ENCODE measurements around the gene PIEZO1.

PIEZO1 gene

DNA sequence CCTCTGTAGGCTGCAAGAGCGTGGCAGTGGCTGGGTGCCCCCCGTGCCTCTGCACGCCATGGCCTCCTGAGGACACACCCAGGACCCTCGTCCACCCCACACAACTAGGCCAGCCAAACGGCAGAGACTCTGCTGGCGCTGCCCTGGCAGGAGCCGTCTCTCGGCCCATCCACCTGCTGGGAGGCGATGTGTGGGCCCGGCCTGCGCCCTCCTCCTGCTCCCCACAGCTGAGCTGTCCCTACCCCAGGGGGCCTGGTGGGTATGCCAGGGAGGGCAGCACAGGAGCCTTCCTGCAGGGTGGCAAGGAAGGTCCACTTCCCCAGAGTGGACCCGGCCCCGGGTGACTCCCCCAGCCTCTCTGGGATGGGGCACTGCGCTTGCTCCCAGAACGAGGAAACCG lies 85.8 kb downstream of the PIEZO1 start:
- DNase-seq = no peak

DNA sequence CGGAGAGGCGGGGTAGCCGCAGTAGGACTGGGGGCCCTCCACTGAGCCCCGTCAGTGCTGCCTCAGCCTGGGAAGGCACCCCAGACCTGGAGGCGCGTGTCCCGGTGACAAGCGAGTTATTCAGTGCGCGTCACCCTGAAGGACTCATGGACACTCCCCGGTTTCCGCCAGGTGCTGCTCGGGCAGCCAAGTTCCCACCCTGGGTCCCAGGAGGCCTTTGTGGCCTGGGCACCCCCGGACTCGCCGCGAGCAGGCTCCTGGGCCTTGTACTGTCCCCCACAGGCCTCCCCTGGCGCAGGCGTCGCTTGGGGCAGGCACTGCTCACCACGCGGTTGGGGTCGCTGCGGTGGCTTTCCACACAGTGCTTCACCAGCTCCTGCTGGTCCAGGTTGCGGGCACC lies 86.4 kb downstream of the PIEZO1 start:
- no peak for DNase-seq

DNA sequence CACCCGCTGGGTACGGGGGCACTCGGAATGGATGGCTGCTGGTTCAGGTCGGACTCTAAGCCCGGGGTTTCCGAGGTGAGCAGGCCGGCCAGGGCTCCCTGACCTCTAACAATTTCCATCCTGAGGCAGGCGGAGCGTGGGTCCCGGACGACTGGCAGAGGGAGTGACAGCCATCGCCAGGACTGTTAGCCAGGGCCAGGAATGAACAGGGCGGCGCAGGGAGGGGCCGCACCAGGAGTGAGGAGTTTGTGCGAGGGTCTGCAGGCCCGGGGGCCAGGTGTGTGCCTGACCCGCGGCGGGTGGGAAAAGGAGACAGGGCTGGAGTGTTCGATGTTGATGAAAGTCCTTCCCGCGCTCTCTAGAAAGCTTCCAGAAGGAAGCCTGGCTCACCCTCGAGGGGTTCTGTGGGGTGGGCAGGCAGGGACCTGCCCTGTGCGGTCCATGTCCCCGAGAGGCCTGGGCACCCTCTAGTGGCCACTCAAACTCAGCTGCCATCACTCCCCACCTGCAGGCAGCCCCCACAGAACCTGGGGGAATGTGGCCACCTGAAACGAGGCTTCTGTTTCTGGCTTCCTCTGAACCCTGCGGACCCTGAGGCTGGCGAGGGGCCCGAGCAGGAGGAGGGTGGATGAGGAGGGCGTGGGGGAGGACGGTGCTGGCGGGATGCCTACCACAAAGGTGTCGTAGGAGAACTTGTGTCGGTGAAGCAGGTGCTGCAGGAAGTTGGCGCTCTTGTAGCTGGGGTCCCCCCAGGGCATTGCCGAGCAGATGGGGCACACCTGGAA lies 87.0 kb downstream of the PIEZO1 start:
- no peak for DNase-seq

DNA sequence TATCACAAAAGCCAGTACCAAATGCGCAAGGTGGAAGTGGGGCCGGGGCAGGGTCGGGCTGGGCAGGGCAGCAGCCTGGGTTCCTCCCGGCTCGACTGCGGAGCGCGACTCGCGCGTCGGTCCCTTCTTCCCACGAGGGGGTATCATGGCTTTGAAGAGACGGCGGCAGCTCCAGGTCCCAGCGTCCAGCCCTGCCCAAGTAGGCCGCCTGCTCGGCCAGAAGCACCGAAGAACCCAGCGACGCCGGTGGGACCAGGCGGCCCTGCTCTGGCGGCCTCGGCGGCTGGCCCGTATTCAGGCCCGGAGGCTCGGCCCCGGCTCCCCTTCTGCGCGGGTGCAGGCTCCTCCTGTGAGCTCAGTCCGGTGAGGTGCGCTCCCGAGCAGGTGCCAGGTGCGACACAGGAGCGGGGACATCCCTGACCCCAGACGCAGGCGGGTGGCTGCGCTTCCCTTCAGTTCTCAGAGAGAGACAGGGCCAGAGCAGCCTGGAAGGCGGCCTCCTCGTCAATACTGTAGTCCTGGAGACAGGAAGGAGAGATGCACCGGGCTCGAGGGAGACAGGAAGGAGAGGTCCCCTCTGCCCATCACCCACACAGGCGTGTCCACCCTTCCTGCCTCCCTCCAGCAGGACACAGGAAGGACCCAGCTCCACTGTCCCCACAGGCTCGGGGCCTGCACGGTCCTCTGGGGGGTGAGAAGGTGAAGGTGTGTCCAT lies 87.7 kb downstream of the PIEZO1 start:
- no peak for DNase-seq

DNA sequence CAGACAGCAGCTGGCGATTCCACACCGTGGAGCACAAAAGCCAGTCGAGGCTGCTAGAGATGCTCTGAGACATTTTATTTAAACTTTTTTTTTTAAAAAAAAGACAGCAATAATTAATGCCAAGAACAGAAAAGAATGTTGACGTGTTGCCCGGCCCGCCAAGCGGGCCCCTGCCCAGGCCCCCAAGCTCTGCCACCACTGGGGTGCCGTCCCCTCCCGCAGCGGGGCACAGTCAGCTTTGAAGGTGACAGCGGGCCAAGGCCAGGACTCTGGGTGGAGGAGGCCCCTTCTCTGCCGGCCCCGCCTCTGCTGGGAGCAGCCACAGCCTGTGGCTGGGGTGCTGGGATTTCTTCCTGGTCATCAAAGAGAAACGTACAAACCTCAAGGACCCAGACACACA lies 88.6 kb downstream of the PIEZO1 start:
- no peak for DNase-seq

DNA sequence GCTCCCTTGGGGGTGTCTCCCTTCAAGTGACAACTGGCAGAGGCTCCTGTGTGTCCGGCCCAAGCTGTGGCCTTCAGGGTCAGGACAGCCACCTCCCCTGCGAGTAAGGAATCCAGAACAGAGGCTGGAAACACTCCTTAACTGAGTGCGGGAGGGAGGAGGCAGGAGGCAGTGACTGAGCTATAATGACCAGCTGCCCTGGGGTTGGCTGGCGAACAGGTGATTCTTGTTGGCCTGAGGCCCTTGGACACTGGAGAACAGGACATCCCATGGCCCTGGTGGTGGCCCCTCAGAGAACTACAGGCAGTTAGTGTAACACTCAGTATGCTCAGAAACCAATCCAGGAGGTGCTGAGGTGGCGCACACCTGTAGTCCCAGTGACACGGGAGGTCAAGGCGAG lies 89.3 kb downstream of the PIEZO1 start:
- no peak for DNase-seq

DNA sequence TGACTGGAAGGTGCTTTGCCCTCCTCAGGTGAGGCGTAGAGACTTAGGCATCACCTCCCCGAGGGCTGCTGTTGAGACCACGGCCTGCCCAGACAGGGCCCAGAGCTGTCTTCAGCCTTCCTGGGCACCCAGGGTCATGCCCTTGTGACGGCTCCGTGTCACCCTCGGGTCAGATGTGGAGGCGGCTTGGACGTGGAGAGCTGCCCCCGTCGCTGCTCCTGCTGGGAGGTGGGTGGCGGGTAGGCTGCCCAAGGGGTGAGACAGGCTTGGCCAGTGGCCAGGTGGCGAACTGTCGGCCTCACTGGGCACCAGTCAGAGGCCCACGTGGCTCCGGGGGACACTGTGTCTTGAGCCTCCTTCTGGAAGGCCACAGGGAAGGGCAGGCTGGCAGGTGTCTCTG lies 89.8 kb downstream of the PIEZO1 start:
- DNase-seq = no peak

DNA sequence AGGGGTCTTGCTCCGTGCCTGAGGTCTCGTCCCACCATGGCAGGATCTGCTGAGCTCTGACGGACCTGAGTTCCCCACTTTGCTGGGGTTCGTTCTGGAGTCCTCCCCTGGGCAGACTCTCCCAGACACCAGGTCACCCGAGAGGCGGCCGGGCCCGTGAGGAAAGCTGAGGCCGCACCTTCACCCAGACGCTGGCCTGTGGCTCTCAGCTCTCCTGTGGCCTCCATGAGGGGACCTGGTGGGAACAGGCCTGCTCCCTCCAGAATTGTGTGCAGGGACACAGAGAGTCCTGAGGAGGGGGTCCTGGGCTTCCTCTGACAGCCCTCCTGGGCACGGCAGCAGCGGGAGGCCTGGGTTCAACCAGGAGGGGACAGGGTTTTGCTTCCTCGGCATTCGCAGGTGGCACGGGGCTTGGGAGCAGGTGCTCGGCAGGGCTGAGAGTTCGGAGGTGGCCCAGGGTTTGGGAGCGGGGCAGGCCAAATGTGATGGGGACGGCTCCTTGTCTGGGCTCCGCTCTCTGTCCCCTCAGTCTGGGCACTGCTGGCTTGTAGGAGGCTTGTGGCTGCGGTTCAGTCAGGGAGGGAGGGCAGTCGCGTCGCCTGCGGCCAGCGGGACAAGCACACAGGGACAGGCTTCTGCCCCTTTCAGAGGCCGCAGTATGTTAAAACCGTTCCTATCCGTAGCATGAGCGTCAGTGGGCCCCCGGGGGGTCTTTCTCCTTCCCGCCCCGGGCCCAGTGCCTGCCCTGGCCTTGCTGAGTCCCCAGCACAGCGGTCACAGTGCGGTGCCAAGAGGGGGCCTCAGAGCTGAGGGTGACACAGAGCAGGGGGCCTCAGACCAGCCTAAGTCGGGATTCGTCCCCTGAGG lies 90.6 kb downstream of the PIEZO1 start:
- no peak for DNase-seq

DNA sequence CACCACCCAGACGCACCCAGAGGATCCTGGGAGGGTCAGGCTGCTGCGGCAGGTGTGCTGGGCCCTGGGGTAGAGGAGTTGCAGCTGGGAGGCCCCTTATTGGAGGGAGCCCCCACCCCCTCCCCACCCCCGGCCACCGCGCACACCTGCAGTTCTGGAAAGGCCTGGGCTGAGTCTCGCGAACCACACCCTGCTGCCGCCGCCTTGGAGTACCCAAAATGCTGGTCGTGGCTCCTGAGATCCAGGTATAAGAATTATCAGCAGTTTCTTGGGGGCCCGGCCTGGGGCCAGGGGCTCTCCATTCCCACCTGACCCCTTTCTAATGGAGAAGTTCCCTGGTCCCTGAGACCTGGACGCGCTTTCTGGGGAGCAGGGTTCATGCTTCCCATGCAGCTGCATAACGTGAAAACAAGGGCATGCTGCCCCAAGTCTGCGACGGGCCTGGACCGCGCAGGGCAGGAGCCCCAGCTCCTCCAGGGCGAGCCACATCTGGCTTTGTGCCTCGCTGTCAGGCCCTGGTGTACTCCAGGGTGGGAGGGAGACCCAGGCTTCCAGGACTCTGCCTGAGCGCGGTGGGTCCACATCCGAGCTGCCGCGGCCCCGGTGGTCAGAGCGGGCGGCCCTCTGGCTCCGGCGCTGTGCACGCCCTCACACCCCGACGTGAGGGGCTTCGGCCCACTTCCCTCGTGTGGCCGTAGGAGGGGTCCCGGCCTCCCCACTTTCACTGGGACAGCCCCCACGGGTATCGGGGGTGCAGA lies 91.4 kb downstream of the PIEZO1 start:
- DNase-seq = no peak

DNA sequence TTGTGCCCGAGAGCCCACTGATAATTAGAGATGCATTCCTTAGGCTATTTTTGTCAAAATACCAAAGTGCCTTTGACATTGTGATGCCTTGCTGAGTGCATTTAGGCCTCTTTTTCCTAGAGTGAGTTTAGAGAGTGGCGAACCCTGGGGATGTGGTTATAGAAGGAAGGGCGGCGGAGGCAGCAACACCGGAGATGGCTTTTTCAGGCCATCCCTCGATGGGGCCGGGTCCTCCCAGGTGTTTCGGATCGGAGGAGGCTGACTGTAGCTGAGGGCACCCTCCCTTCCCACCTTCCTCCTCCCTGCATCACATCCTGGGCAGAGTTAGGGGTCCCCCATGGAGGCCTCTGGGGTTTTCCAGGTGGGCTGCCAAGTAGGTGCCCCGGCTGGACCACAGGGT lies 92.2 kb downstream of the PIEZO1 start:
- no peak for DNase-seq

DNA sequence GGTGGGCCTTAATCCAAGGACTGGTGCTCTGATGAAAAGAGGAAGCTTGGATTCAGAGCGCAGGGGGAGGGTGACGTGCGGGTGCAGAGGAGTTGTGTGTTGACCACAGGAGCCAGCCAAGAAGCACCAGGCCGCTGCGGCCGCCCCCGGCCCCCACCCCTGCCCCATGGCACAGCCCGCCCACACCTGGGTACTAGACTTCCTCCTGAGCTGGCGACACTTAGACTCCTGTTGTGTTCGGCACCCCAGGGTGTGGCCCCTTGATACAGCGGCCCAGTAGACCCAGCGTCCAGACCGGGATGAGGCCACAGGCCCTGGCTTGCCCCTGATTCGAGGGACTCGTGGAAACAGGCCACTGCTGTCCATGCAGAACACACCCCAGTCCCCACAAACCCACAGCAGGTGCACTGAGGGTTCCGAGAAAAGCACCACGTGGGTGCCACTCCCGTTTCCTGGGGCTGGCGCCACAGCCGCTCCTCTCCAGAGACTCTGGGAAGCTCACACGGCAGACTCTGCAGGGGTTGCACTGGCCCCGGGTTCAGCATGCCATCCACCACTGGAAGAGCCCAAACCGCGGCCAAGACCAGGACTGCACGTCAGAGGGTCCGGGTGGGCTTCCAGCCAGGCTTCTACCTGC lies 93.0 kb downstream of the PIEZO1 start:
- no peak for DNase-seq

DNA sequence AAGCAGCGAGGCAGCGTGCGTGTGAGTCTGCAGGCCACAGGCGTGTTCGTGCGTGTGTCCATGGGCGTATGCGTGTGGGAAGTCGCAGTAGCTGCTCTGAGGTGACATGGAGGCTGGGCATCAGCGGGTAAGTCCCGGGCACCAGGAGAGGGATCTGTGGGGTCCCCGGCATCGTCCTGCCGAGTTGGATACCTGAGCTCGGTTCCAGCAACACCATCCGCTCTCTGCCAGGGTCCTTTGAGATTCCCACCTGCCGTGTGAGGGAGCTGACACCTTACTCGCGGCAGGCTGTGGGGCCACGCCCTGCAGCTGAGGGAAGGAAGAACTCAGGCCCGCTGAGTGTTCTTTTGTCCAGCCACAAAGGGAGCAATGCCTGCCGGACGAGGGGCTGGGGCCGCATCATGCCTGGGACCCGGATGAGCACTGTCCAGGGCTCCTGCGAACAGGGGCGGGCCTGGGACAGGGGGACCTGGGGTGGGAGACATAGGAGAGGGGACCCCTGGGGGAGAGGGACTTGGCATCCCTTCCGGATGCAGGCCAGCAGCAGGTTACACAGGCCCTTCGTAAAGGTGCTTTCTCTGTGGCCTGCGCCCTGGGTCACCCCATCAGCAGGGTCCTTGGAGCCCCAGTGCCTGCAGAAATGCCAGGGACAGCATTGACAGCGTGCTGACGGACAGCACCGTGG lies 93.7 kb downstream of the PIEZO1 start:
- no peak for DNase-seq

DNA sequence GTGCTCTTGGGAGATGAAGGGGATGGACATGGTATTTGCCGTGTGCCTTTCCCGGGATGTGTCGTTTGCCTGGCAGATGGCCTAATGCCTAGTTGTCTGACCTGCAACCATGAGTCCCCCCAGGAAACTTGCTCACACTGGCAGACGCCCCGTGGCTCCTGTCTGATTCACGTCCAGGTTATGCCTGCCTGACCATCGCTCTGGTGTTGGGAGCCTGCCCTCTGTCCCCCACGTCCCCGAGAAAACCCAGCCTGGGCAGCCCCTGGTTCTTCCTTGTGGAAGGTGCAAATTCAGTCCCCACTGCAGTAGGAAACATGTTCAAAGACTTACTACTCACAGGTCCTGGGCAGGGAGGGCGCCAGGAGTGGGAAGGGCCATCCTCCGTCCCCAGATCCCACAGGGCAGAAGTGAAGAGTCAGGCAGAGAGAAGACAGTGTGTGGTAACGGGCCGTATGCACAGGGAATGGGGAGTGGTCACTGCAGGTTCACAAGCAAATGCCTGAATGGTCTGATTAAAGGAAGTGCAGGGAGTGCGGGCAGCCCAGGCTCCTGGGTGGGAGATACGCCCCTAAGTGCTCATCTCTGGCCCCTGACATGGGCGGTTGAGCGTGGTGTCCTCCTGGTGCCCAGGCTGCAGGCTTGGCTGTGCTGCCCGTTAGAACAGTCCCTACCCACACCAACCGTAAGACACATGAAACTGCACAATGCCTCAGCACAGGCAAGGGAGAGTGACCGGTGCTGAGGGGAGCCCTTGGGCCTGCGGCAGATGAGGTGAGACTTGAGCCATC lies 94.5 kb downstream of the PIEZO1 start:
- DNase-seq = no peak

DNA sequence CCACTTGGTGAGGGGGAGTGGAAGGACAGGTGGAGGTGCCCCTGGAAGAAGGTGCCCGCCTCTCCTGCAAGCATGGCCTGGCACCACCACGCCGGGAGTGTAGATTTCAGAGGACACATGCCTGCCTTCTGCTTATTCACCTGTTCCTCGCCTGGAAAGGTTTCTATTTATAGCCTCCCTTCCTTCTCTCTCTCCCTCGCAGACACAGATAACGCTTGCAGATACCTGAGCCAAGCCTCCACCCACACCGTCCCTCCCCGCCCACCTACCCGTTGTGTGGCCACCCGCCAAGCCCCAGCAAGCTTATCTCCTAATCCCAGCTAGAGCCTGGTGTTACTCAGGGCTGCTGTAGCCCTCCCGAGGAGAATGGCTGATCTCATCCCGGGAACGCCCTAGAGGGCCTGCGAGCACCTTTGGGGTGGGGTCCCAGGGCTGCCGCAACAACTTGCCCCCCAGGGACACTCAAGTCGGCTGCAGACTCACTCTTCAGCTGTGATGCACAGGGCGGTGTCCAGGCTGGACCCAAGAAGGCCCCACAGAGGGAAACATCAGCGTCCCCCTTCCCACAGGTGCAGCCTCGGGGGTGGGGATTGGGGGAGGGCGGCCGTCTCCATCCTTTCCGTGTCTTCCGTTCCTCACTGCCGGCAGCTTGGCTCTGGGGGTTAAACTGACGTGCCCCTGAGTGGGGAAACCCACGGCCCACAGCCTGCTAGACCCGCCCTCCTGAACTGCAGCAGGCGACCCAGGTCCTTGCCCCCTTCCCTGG lies 96.8 kb downstream of the PIEZO1 start:
- DNase-seq = no peak

DNA sequence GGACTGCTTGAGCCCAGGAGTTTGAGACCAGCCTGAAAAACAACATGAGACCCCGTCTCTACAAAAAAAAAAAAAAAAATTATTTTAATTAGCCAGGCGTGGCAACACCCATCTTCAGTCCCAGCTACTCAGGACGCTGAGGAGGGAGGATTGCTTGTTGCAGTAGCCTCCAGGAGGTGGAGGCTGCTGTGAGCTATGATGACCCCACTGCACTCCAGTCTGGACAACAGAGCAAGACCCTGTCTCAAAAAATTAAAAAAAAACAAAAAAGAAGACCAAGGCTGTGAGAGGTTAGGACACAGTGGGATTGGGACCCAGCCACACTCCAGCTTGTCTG lies 97.4 kb downstream of the PIEZO1 start:
- DNase-seq = no peak

DNA sequence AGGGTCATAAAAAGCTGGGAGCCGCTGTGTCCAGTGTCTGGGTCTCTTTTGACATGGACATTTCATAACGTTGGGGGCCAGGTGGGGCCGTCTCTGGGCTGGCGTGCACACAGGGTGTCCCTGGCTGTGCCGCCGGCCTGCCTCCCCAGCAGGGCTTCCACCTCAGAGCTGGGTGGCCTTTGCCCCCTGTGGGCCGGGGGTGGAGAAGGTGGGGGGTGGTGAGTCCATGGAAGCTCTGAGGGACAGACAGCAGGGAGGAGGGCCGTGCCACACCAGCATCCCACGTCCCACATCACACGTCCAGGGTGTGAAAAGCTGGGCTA lies 97.8 kb downstream of the PIEZO1 start:
- DNase-seq = no peak

DNA sequence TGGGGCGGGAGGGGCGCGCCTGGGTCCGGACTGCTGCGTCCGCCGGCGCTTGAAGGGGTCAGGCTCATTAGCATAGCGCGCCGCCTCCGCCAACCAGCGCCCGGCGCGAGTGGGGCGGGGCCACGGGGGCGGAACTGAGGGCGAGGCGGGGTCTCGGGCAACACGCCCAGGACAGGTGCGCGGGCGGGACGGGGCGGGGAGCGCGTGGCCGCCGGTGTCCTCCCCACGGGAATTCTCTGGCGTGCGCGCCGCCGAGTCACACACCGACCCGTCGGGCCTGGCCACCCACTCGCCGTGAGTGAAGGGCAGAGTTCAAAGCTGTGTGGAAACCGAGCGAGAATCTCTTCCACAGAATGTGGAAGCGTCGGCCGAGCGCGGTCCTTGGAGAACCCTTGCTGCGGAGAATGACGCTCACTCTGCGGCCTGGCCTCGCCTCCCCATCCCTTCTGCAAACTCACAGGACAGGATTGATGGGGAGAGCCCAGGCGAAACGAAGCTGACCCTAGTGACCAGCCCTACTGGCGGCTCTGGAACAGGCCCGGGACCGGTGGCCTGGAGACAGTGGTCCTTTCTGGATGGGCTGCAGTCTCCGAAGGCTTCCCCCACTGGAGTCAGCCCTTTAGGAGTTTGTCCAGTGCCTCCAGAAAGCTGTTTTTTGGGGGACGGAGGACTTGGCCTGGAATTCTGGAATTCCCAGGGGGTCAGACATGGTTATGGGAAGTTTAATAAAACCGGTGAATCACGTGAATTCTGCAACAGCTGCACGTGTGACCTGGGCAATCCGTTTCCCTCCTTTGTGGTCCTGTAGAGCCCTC lies 98.4 kb downstream of the PIEZO1 start, which contains the start of gene SNAI3:
SNAI3 (minus strand) TSS at position 69 of the 815 bp plus-strand sequence. CDS start 101 bp downstream, outside the sequence.
- DNase-seq = peak; percentile 49

DNA sequence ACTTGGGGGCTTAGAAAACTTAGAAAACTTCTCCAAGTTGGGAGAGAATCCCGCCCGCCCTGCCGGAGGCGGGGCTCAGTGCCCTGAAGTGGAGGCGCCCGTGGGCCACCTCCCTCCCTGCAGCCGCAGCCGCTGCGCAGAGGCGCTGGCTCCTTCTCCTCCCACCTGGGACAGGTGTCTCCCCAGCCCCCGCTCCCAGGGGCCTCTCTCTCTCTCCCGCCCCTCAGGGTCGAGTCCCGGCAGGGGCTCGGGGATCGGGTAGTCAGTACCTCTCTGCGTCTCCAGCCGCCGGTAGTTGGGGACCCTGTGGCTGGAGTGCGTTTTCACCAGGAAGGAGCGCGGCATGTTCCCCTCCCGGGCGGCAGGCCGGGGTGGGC lies 99.0 kb downstream of the PIEZO1 start:
- DNase-seq = no peak

Measured in KG1 (cell line).